HCT116 (cell line): ENCODE data around the gene IPO11.

Experiments used
- CTCF ChIP-seq, 3 experiments: fragments of 200-600 bp in 1 of 3; sonication (generic) in 1 of 3; IDR thresholded peaks in 2 of 3; conservative IDR thresholded peaks in 1 of 3; 2 replicates each; pipeline ENCODE4 v1.5.1; 2012 to 2017; ENCODE audit warnings: low read depth in 2 of 3, low read length in 2 of 3, antibody characterized with exemption in 1 of 3, borderline replicate concordance in 1 of 3, control low read depth in 1 of 3, mild to moderate bottlenecking in 1 of 3, mixed read lengths in 1 of 3, mixed run types in 1 of 3, moderate library complexity in 1 of 3; ENCODE audit not compliant: insufficient read depth in 1 of 3
- EZH2 ChIP-seq: fragments of 200-600 bp; sonication (generic); IDR thresholded peaks from 2 replicates; pipeline ENCODE4 v1.6.1; 2017; ENCODE audit warnings: antibody characterized with exemption, mixed run types
- EZH2phosphoT487 ChIP-seq: fragments of 200-600 bp; IDR thresholded peaks from 2 replicates; pipeline ENCODE4 v1.6.1; 2018; ENCODE audit warnings: antibody characterized with exemption, borderline replicate concordance
- MAX ChIP-seq: IDR thresholded peaks from 2 replicates; pipeline ENCODE4 v1.6.1; 2012
- POLR2A ChIP-seq: IDR thresholded peaks from 2 replicates; pipeline ENCODE4 v1.7.0; 2011; ENCODE audit warnings: borderline replicate concordance; ENCODE audit not compliant: insufficient read depth, insufficient read length; ENCODE audit errors: extremely low read depth
- POLR2AphosphoS5 ChIP-seq: IDR thresholded peaks from 2 replicates; pipeline ENCODE4 v1.6.1; 2011; ENCODE audit warnings: mild to moderate bottlenecking, low read depth, low read length, moderate library complexity
- RAD21 ChIP-seq: IDR thresholded peaks from 2 replicates; pipeline ENCODE4 v1.6.1; 2012; ENCODE audit warnings: low read depth, mild to moderate bottlenecking
- SP1 ChIP-seq: IDR thresholded peaks from 2 replicates; pipeline ENCODE4 v1.6.1; 2012; ENCODE audit warnings: low read depth
- YY1 ChIP-seq: IDR thresholded peaks from 2 replicates; pipeline ENCODE4 v1.6.1; 2011; ENCODE audit warnings: low read length, low read depth, moderate library complexity, mild to moderate bottlenecking; ENCODE audit not compliant: insufficient replicate concordance; ENCODE audit errors: extremely low read depth
- ZFX ChIP-seq: fragments of 450-650 bp; IDR thresholded peaks from 2 replicates; pipeline ENCODE4 v1.6.1; 2017
- ZNF274 ChIP-seq: fragments of 200-500 bp; sonication (Bioruptor generic); IDR thresholded peaks from 2 replicates; pipeline ENCODE4 v1.6.1; 2014; ENCODE audit warnings: mild to moderate bottlenecking, low read depth, low read length, inconsistent platforms

- TF ChIP-seq CTCF (IDR thresholded peaks at IDR 0.05 in 2 of 3, conservative IDR thresholded peaks at IDR 0.05 in 1 of 3; ENCODE audit: borderline replicate concordance in 1 of 3, insufficient read depth in 1 of 3, low read depth in 2 of 3, low read length in 2 of 3) (no peak), EZH2 (no peak), ZNF274 (no peak), MAX (no peak), SP1 (no peak), POLR2AphosphoS5 (no peak), RAD21 (no peak), EZH2phosphoT487 (no peak), POLR2A (no peak), YY1 (no peak), ZFX (no peak)
These were observed 160.5 kb downstream of the IPO11 start for GRCh38 chr5:62572918-62573514.
